Activated CD4-positive, CD25-positive, alpha-beta regulatory T cell treated with anti-CD3 and anti-CD28 coated beads, Interleukin-2, amount 50 U/mL, for 72 hours (primary cell): Measurements from ENCODE around the gene PPM1K.
"Not testable (repeated sequence)": the region's sequence is repeated elsewhere in the genome, so short reads cannot be mapped to it uniquely, and the experiment has no call there.

Experiments
- DNase-seq: peaks from one replicate; pipeline ENCODE4 v3.0.0; 2021

Gene PPM1K

GRCh38 chr4:88284439-88285234 lies at the start of gene PPM1K:
TSS of gene PPM1K (minus strand) at chr4:88284561. CDS start at chr4:88278583, 5,978 bp downstream.
- DNase-seq: peak; percentile 99

DNA sequence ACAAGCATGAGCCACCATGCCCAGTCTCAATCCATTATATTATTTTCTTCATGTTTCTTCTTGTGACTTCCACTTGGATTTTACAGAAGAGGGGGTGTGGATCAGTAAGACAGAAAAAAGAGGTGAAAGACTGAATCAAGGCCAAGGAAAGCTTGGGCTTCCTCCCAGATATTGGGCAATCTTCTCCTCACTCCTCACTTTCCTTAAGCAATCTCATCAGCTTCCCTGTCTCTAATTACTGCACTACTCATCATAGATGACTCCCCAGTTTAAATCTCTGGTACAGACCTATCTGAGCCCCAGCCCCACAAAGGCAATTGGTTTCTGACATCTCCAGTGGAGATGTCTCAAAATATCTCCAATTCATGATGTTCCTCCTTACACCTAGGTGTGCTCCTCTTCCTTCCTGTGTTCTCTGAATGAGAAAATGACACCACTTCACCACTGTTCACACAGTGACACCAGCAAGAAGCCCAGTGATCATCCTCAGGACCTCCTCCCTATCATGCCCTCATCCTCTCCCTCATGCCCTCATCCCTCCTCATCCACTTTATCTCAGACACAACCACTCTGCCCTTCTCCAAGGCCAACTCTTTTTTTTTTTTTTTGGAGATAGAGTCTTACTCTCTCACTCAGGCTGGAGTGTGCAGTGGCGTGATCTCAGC lies 49.5 kb upstream of the PPM1K start:
- no peak for DNase-seq

- DNase-seq: no peak
Measured at GRCh38 chr4:88327665-88328064, 43.3 kb upstream of the PPM1K start.

- DNase-seq: peak; percentile 33
Measured at GRCh38 chr4:88320780-88321373, 36.5 kb upstream of the PPM1K start.

GRCh38 chr4:88320224-88320779 lies 35.9 kb upstream of the PPM1K start:
- no peak for DNase-seq

DNA sequence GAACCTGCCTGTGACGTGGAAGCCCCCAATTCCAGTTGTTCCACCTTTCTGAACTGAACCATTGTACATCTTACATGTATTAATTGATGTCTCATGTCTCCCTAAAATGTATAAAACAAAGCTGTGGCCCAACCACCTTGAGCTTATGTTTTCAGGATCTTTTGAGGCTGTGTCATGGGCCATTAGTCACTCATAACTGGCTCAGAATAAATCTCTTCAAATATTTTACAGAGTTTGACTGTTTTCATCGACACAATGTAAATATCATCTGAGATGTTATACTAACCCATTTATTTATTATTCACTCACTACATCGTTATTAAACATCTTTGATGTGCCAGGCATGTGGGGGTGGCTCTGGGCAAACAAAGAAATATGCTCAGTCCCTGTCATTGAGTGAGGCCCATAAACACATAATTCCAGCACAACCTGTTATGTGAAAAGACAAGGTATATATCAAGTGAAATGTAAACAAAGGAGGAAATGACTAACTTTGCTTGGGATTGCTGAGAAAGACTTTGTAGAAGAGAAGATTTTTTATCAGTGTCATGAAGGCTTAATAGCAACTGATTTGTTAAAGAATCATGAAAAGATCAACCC lies 34.5 kb upstream of the PPM1K start:
- no peak for DNase-seq

DNA sequence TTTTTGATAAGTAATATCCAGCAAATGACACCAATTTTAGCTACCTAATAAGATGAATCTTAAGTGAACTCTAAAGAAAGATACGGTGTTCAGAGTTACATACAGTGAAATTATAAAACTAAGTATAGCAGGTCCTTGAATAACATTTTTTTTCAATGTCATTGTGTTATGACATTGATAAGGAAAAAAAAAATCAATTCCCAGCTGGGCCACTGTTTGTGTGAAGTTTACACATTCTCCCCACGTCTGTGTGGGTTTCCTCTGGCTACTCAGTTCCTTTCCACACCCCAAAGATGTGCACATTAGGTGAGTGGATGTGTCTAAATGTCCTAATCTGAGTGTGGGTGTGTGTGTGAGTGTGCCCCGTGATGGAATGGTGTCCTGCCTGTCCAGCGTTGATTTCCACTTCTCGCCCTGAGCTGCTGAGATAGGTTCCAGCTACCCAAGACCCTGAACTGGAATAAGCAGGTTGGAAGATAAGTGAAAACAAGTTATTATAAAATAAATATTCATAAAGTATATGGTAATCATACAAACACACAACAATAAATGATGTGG lies 31.2 kb upstream of the PPM1K start:
- DNase-seq: no peak

GRCh38 chr4:88313088-88313624 lies 28.8 kb upstream of the PPM1K start:
- not testable (repeated sequence) for DNase-seq

- DNase-seq: no peak
Measured at GRCh38 chr4:88308587-88308986, 24.2 kb upstream of the PPM1K start.

GRCh38 chr4:88297725-88298454 lies 13.5 kb upstream of the PPM1K start:
- no peak for DNase-seq

- no peak for DNase-seq
Measured at GRCh38 chr4:88297212-88297516, 12.8 kb upstream of the PPM1K start.

- DNase-seq: no peak
Measured at GRCh38 chr4:88296413-88297211, 12.3 kb upstream of the PPM1K start.

- no peak for DNase-seq
Measured at GRCh38 chr4:88295656-88296055, 11.3 kb upstream of the PPM1K start.

GRCh38 chr4:88291003-88291402 lies 6.6 kb upstream of the PPM1K start:
- no peak for DNase-seq

- no peak for DNase-seq
Measured at GRCh38 chr4:88286897-88287296, 2.5 kb upstream of the PPM1K start.

DNA sequence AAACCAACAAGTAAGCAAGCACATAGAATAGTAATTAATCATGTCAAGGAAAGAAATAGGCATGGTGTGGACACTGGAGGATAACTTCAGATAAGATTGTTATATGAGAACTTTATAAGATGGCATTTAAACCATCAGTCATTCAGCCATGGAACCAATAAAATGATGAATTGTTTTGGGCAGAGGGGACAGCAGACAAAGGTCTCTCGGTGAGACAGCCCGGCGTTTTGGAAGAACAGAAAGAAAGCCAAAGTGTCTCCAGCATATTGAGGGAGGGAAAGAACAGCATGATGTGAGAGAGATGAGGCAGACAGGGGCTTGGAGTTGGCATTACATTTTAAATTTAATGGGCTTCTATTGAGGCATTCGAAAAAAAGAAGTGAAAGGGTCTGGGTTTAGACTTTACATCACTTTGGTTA lies 883 bp upstream of the PPM1K start:
- no peak for DNase-seq

- DNase-seq: peak; percentile 66
Measured at GRCh38 chr4:88283661-88284438, 511 bp downstream of the PPM1K start.

GRCh38 chr4:88280228-88280795 lies 4.0 kb downstream of the PPM1K start:
- no peak for DNase-seq

- no peak for DNase-seq
Measured at GRCh38 chr4:88277711-88278225, 6.6 kb downstream of the PPM1K start.
